Measurements from ENCODE around the gene TMEM259. TPM values are rescaled to one million over a fixed set of nuclear protein-coding genes. Genes with fewer than 3 reads are reported as not detected.

The TMEM259 gene
- total and polyA plus RNA-seq, 2 of the 13 experiments (the other 11 are each of a cell fraction or from before 2014, with no cell fraction given), result 64.7 to 164 TPM

DNA sequence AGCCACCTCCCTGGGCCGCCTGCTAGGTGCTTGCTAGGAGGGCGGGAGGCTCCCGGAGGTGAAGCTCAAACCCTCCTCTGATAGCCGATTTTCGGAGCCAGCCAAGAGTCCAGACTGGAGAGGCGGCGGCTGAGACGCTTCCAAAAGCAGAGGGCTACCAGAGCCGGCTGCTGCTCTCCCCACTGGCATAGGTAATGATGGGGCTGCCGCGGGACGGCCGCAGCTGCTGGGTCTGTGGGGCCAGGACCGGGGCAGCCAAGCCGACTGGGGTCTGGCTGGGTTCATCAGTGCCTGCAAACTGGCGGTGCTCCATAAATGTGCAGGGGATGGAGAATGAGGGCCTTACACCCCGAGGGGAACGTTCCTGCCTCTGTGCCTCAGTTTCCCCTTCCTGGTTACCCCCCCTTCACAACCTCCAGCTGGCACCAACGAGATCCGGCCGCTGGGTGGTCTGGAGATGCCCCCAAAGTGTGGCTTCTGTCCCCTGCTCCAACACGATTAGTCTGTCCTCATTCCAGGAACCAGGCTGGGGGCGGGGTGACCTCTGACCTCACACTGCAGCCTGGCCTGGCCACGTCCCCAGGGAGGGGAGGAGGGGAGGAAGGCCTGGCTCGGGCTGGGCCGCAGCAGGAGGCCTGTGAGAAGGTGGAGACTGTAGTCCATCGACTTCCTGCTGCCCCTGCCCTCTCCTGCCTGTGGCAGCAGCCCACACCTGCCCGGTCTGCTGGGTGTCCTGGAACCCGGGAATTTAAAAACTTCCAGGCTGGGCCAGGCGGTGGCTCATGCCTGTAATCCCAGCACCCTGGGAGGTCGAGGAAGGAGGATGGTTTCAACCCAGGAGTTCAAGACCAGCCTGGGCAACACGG lies 40.6 kb downstream of the TMEM259 start (continued):
- TF ChIP-seq HDAC1 (CRISPR knock-in tag; IDR thresholded peaks at IDR 0.05), result peak; percentile 91
- TF ChIP-seq ZNF501 (CRISPR knock-in tag; IDR thresholded peaks at IDR 0.05), result peak; percentile 93
- TF ChIP-seq GATAD2A (CRISPR knock-in tag; IDR thresholded peaks at IDR 0.05), result peak; percentile 90
- no peak for TF ChIP-seq WIZ (CRISPR knock-in tag; IDR thresholded peaks at IDR 0.05)
- peak; percentile 70; the same call in 1 of the 2 replicates for TF ChIP-seq ZNF816 (CRISPR knock-in tag; IDR thresholded peaks at IDR 0.05; ENCODE audit: borderline replicate concordance)
- no peak for TF ChIP-seq SOX13 (IDR thresholded peaks at IDR 0.05)
- TF ChIP-seq SOX13 (CRISPR knock-in tag; conservative IDR thresholded peaks at IDR 0.05 in 1 of 2, IDR thresholded peaks at IDR 0.05 in 1 of 2), result peak in 1 of 2 experiments; percentile 67; a peak in 2 of 4 replicates
- TF ChIP-seq, protein P1, sequence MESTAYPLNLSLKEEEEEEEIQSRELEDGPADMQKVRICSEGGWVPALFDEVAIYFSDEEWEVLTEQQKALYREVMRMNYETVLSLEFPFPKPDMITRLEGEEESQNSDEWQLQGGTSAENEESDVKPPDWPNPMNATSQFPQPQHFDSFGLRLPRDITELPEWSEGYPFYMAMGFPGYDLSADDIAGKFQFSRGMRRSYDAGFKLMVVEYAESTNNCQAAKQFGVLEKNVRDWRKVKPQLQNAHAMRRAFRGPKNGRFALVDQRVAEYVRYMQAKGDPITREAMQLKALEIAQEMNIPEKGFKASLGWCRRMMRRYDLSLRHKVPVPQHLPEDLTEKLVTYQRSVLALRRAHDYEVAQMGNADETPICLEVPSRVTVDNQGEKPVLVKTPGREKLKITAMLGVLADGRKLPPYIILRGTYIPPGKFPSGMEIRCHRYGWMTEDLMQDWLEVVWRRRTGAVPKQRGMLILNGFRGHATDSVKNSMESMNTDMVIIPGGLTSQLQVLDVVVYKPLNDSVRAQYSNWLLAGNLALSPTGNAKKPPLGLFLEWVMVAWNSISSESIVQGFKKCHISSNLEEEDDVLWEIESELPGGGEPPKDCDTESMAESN (CRISPR knock-in tag; conservative IDR thresholded peaks at IDR 0.05), result peak; percentile 72
- 0 out of 2 replicates have a peak, but pooled peaks have one; percentile 34 for TF ChIP-seq NKX3-1 (CRISPR knock-in tag; IDR thresholded peaks at IDR 0.05)
- peak; percentile 89; the same call in 1 of the 2 replicates for TF ChIP-seq KAT7 (CRISPR knock-in tag; IDR thresholded peaks at IDR 0.05; ENCODE audit: borderline replicate concordance)
- TF ChIP-seq, protein P2, sequence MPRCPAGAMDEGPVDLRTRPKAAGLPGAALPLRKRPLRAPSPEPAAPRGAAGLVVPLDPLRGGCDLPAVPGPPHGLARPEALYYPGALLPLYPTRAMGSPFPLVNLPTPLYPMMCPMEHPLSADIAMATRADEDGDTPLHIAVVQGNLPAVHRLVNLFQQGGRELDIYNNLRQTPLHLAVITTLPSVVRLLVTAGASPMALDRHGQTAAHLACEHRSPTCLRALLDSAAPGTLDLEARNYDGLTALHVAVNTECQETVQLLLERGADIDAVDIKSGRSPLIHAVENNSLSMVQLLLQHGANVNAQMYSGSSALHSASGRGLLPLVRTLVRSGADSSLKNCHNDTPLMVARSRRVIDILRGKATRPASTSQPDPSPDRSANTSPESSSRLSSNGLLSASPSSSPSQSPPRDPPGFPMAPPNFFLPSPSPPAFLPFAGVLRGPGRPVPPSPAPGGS (CRISPR knock-in tag; IDR thresholded peaks at IDR 0.05), result no peak
- TF ChIP-seq, protein P3, sequence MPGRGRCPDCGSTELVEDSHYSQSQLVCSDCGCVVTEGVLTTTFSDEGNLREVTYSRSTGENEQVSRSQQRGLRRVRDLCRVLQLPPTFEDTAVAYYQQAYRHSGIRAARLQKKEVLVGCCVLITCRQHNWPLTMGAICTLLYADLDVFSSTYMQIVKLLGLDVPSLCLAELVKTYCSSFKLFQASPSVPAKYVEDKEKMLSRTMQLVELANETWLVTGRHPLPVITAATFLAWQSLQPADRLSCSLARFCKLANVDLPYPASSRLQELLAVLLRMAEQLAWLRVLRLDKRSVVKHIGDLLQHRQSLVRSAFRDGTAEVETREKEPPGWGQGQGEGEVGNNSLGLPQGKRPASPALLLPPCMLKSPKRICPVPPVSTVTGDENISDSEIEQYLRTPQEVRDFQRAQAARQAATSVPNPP (CRISPR knock-in tag; IDR thresholded peaks at IDR 0.05), result no peak
- TF ChIP-seq, protein P4, sequence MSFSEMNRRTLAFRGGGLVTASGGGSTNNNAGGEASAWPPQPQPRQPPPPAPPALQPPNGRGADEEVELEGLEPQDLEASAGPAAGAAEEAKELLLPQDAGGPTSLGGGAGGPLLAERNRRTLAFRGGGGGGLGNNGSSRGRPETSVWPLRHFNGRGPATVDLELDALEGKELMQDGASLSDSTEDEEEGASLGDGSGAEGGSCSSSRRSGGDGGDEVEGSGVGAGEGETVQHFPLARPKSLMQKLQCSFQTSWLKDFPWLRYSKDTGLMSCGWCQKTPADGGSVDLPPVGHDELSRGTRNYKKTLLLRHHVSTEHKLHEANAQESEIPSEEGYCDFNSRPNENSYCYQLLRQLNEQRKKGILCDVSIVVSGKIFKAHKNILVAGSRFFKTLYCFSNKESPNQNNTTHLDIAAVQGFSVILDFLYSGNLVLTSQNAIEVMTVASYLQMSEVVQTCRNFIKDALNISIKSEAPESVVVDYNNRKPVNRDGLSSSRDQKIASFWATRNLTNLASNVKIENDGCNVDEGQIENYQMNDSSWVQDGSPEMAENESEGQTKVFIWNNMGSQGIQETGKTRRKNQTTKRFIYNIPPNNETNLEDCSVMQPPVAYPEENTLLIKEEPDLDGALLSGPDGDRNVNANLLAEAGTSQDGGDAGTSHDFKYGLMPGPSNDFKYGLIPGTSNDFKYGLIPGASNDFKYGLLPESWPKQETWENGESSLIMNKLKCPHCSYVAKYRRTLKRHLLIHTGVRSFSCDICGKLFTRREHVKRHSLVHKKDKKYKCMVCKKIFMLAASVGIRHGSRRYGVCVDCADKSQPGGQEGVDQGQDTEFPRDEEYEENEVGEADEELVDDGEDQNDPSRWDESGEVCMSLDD (CRISPR knock-in tag; IDR thresholded peaks at IDR 0.05; ENCODE audit: borderline replicate concordance), result no peak; the same call in 1 of the 2 replicates
- no peak for TF ChIP-seq SCMH1 (CRISPR knock-in tag; IDR thresholded peaks at IDR 0.05; ENCODE audit: borderline replicate concordance)
- TF ChIP-seq SMYD3 (CRISPR knock-in tag; IDR thresholded peaks at IDR 0.05), result no peak
- TF ChIP-seq ZNF841 (CRISPR knock-in tag; IDR thresholded peaks at IDR 0.05; ENCODE audit: borderline replicate concordance), result no peak
- TF ChIP-seq, protein P5, sequence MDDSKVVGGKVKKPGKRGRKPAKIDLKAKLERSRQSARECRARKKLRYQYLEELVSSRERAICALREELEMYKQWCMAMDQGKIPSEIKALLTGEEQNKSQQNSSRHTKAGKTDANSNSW (CRISPR knock-in tag; IDR thresholded peaks at IDR 0.05; ENCODE audit: borderline replicate concordance), result no peak
- peak; percentile 76; the same call in 1 of the 2 replicates for TF ChIP-seq ZSCAN29 (CRISPR knock-in tag; conservative IDR thresholded peaks at IDR 0.05)
- TF ChIP-seq, protein P6, sequence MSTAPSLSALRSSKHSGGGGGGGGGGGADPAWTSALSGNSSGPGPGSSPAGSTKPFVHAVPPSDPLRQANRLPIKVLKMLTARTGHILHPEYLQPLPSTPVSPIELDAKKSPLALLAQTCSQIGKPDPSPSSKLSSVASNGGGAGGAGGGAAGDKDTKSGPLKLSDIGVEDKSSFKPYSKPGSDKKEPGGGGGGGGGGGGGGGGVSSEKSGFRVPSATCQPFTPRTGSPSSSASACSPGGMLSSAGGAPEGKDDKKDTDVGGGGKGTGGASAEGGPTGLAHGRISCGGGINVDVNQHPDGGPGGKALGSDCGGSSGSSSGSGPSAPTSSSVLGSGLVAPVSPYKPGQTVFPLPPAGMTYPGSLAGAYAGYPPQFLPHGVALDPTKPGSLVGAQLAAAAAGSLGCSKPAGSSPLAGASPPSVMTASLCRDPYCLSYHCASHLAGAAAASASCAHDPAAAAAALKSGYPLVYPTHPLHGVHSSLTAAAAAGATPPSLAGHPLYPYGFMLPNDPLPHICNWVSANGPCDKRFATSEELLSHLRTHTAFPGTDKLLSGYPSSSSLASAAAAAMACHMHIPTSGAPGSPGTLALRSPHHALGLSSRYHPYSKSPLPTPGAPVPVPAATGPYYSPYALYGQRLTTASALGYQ (CRISPR knock-in tag; IDR thresholded peaks at IDR 0.05), result peak; percentile 47

Data from HepG2 (cell line).